H1 (cell line): ENCODE data around the gene NELFE. TPM values are rescaled to one million over a fixed set of nuclear protein-coding genes. Genes with fewer than 3 reads are reported as not detected.

Source experiments
- SIN3A ChIP-seq, 2 experiments: IDR thresholded peaks in 1 of 2; conservative IDR thresholded peaks in 1 of 2; 2 replicates each; pipeline ENCODE4 v1.6.1; 2011 to 2012; ENCODE audit warnings: low read length in 2 of 2, improper control_type of control experiment in 1 of 2, low read depth in 1 of 2, mild to moderate bottlenecking in 1 of 2
- SIRT6 ChIP-seq: IDR thresholded peaks from one replicate; pipeline ENCODE4 v1.7.1; 2012; ENCODE audit warnings: low read length, inconsistent platforms
- polyA plus RNA-seq, 7 experiments: library from polyadenylated mRNA; depleted of rRNA in 3 of 7; stranded (reverse) in 5 of 7; unstranded in 2 of 7; fragments of >200 nt in 5 of 7; fragments of 200-250 nt in 2 of 7; gene quantifications; 1 replicate in 5 of 7; 2 replicates in 1 of 7; 4 replicates in 1 of 7; pipeline versions ENCODE4 v1.2.1 to v1.2.3, GENCODE V29; 2011 to 2013; ENCODE audit warnings: missing spikeins in 2 of 7, mixed read lengths in 2 of 7
- total RNA-seq: library from RNA; stranded (reverse); fragmentation: NEBNext Ultra II Directional; extraction: Animal tissue kit (Norgen Biotek cat#: 25700); gene quantifications from 2 replicates; pipeline ENCODE4 v1.2.1, GENCODE V29; 2021
- TF ChIP-seq, protein P1 (sequence below): fragments of 300-600 bp; sonication (generic); IDR thresholded peaks from 2 replicates; pipeline ENCODE4 v1.7.1; 2012; ENCODE audit warnings: low read length, moderate library complexity, mild to moderate bottlenecking, inconsistent platforms; ENCODE audit not compliant: insufficient replicate concordance

The NELFE gene
- total and polyA plus RNA-seq, 2 of the 8 experiments (the other 6 are each of a cell fraction or from before 2014, with no cell fraction given) = 49.2 to 71.5 TPM

DNA sequence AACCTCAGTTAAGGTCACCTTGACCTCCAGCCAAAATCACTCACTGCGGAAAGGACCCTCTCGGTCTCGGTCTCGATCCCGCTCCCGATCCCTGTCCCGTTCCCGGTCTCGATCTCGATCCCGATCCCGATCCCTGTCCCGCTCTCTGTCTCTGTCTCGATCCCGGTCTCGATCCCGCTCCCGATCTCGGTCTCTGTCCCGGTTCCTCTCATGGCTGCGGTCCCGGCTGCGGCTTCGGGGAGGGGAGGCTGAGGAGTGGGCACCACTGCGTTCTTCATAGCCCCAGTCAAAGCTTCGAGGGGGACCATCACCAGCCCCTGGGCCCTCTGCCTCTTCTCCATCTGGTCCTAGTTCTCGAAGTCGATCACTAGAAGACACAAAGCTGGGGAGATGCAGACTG lies 4.3 kb downstream of the NELFE start (continued):
- TF ChIP-seq, protein P1, sequence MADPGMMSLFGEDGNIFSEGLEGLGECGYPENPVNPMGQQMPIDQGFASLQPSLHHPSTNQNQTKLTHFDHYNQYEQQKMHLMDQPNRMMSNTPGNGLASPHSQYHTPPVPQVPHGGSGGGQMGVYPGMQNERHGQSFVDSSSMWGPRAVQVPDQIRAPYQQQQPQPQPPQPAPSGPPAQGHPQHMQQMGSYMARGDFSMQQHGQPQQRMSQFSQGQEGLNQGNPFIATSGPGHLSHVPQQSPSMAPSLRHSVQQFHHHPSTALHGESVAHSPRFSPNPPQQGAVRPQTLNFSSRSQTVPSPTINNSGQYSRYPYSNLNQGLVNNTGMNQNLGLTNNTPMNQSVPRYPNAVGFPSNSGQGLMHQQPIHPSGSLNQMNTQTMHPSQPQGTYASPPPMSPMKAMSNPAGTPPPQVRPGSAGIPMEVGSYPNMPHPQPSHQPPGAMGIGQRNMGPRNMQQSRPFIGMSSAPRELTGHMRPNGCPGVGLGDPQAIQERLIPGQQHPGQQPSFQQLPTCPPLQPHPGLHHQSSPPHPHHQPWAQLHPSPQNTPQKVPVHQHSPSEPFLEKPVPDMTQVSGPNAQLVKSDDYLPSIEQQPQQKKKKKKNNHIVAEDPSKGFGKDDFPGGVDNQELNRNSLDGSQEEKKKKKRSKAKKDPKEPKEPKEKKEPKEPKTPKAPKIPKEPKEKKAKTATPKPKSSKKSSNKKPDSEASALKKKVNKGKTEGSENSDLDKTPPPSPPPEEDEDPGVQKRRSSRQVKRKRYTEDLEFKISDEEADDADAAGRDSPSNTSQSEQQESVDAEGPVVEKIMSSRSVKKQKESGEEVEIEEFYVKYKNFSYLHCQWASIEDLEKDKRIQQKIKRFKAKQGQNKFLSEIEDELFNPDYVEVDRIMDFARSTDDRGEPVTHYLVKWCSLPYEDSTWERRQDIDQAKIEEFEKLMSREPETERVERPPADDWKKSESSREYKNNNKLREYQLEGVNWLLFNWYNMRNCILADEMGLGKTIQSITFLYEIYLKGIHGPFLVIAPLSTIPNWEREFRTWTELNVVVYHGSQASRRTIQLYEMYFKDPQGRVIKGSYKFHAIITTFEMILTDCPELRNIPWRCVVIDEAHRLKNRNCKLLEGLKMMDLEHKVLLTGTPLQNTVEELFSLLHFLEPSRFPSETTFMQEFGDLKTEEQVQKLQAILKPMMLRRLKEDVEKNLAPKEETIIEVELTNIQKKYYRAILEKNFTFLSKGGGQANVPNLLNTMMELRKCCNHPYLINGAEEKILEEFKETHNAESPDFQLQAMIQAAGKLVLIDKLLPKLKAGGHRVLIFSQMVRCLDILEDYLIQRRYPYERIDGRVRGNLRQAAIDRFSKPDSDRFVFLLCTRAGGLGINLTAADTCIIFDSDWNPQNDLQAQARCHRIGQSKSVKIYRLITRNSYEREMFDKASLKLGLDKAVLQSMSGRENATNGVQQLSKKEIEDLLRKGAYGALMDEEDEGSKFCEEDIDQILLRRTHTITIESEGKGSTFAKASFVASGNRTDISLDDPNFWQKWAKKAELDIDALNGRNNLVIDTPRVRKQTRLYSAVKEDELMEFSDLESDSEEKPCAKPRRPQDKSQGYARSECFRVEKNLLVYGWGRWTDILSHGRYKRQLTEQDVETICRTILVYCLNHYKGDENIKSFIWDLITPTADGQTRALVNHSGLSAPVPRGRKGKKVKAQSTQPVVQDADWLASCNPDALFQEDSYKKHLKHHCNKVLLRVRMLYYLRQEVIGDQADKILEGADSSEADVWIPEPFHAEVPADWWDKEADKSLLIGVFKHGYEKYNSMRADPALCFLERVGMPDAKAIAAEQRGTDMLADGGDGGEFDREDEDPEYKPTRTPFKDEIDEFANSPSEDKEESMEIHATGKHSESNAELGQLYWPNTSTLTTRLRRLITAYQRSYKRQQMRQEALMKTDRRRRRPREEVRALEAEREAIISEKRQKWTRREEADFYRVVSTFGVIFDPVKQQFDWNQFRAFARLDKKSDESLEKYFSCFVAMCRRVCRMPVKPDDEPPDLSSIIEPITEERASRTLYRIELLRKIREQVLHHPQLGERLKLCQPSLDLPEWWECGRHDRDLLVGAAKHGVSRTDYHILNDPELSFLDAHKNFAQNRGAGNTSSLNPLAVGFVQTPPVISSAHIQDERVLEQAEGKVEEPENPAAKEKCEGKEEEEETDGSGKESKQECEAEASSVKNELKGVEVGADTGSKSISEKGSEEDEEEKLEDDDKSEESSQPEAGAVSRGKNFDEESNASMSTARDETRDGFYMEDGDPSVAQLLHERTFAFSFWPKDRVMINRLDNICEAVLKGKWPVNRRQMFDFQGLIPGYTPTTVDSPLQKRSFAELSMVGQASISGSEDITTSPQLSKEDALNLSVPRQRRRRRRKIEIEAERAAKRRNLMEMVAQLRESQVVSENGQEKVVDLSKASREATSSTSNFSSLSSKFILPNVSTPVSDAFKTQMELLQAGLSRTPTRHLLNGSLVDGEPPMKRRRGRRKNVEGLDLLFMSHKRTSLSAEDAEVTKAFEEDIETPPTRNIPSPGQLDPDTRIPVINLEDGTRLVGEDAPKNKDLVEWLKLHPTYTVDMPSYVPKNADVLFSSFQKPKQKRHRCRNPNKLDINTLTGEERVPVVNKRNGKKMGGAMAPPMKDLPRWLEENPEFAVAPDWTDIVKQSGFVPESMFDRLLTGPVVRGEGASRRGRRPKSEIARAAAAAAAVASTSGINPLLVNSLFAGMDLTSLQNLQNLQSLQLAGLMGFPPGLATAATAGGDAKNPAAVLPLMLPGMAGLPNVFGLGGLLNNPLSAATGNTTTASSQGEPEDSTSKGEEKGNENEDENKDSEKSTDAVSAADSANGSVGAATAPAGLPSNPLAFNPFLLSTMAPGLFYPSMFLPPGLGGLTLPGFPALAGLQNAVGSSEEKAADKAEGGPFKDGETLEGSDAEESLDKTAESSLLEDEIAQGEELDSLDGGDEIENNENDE = no peak
- no peak for TF ChIP-seq SIN3A (conservative IDR thresholded peaks at IDR 0.05 in 1 of 2, IDR thresholded peaks at IDR 0.05 in 1 of 2; ENCODE audit: low read depth in 1 of 2, low read length in 2 of 2)
- TF ChIP-seq SIRT6 = no peak
- TF ChIP-seq, all 59 proteins: peak for 0
